Ovary (tissue), 9 donors: Measurements from ENCODE around the gene HTR2A. TPM values are rescaled to one million over a fixed set of nuclear protein-coding genes. Genes with fewer than 3 reads are reported as not detected.

ENCODE experiments used
- DNase-seq, 5 donors: peaks; one replicate each; pipeline ENCODE4 v3.0.0-alpha.2; 2019 to 2020
- H3K27ac ChIP-seq, 2 donors: fragments of 200-600 bp; one replicate each; pipeline versions ENCODE4 v1.5.1 to v1.8.0; 2019 to 2022
- H3K27me3 ChIP-seq: fragments of 200-600 bp; one replicate; pipeline ENCODE4 v1.8.0; 2022
- H3K36me3 ChIP-seq: fragments of 200-600 bp; sonication (generic); one replicate; pipeline ENCODE4 v1.5.1; 2019
- H3K4me1 ChIP-seq: one replicate; pipeline ENCODE4 v1.8.1; 2013; ENCODE audit warnings: mild to moderate bottlenecking, moderate library complexity; ENCODE audit not compliant: insufficient read depth
- H3K4me3 ChIP-seq: fragments of 200-600 bp; sonication (generic); one replicate; pipeline ENCODE4 v1.5.1; 2017
- H3K9me3 ChIP-seq, 2 donors: fragments of 200-600 bp in 1 of 2; sonication (generic) in 1 of 2; one replicate each; pipeline versions ENCODE4 v1.5.1 to v1.8.1; 2013 to 2019; ENCODE audit warnings: mild to moderate bottlenecking in 1 of 2, moderate library complexity in 1 of 2
- CTCF ChIP-seq, 3 donors: fragments of 450-650 bp in 2 of 3; fragments of 200-600 bp in 1 of 3; IDR thresholded peaks; one replicate each; pipeline versions ENCODE4 v1.5.1 to v1.8.0; 2016 to 2022; ENCODE audit warnings: antibody characterized with exemption in 3 of 3, mild to moderate bottlenecking in 1 of 3
- EP300 ChIP-seq: sonication (generic); formaldehyde crosslinking; IDR thresholded peaks from one replicate; pipeline ENCODE4 v1.6.1; 2017; ENCODE audit warnings: antibody characterized with exemption
- POLR2A ChIP-seq: fragments of 450-650 bp; IDR thresholded peaks from one replicate; pipeline ENCODE4 v1.6.1; 2017; ENCODE audit warnings: antibody characterized with exemption, mild to moderate bottlenecking, moderate library complexity
- WGBS, 3 donors: extraction: QIAGEN DNeasy Blood & Tissue Kit in 1 of 3; methylation state at CpG; one replicate each; pipeline versions ENCODE4 v1.1.5 to v1.1.7; 2013 to 2017; 5-methylcytosine and 5-hydroxymethylcytosine counted together
- intact Hi-C, 4 donors: fragments of 100-400 bp; cut with DNase I; formaldehyde crosslinking; loops; one replicate each; pipeline versions ENCODE4 v1.11.0 to v1.15.1; 2022 to 2023
- polyA plus RNA-seq, 2 donors: library from polyadenylated mRNA; stranded (reverse); fragments of 200-250 nt in 1 of 2; fragments of 350-450 nt in 1 of 2; fragmentation: Illumina TruSeq in 1 of 2; extraction: RNeasy Lipid Tissue Mini Kit (QIAGEN cat#74804) in 1 of 2; gene quantifications; one replicate each; pipeline ENCODE4 v1.2.3, GENCODE V29; 2013 to 2014
- total RNA-seq, 7 donors: library from RNA; depleted of rRNA in 2 of 7; stranded (reverse); fragments of >200 nt in 2 of 7; fragmentation: NEBNext Ultra II Directional in 3 of 7; extraction: Animal tissue kit (Norgen Biotek cat#: 25700) in 3 of 7; gene quantifications; one replicate each; pipeline versions ENCODE4 v1.1.0 to v1.2.4, GENCODE V29; 2016 to 2023
- donor health status: DM: no; HTN: no; CAD: no; lungs with moderate emphysema.
- donor health status: DM: no; HTN: no; CAD: no.
- donor health status: Bipolar disorder and iron deficiency.
- donor health status: DM: yes; HTN: yes; CAD: no.
- donor health status: DM: no; HTN: no; CAD: no.
- donor health status: DM: yes; HTN: yes; CAD: no.

HTR2A gene
- total and polyA plus RNA-seq, 9 donors = 0.05 to 0.88 (median 0.25) TPM; not detected in 1

GRCh38 chr13:46799139-46799538 lies 97.7 kb downstream of the HTR2A start:
- Histone ChIP-seq H3K4me3 (no peak overlapping the region), H3K36me3 (no peaks in the 10 kb centered on the region), H3K9me3 (no peaks in the 10 kb centered on the region), H3K4me1 (peaks cover 5% of the 10 kb centered on the region), H3K27me3 (no peaks in the 10 kb centered on the region), H3K27ac (no peak overlapping the region)
- intact Hi-C loops = no loop called here
- DNase-seq = no peak
- WGBS, 3 donors = 88 to 94% (median 93%) methylated on average over 4 of the region's 4 CpGs
- TF ChIP-seq CTCF (IDR thresholded peaks at IDR 0.05) (no peak), POLR2A (no peak), EP300 (no peak)

GRCh38 chr13:46797501-46798237 lies 99.2 kb downstream of the HTR2A start:
- 35 to 41% (median 39%) methylated on average over 9 of the region's 9 CpGs for WGBS, 3 donors
- intact Hi-C loops = no loop called here
- Histone ChIP-seq H3K4me1 (peaks cover 5% of the 10 kb centered on the region), H3K27me3 (no peaks in the 10 kb centered on the region), H3K9me3 (no peaks in the 10 kb centered on the region), H3K27ac (peak overlapping the region; percentile 86 to 94), H3K4me3 (peak overlapping the region; percentile 49), H3K36me3 (no peaks in the 10 kb centered on the region)
- TF ChIP-seq EP300 (no peak), CTCF (IDR thresholded peaks at IDR 0.05) (no peak), POLR2A (no peak)
- DNase-seq = peak in 2 of 5 donors; percentile 23 to 25

- intact Hi-C loops = no loop called here
- Histone ChIP-seq H3K36me3 (no peaks in the 10 kb centered on the region), H3K4me1 (peaks cover 5% of the 10 kb centered on the region), H3K27me3 (no peaks in the 10 kb centered on the region), H3K9me3 (no peaks in the 10 kb centered on the region), H3K4me3 (peak within 1 kb of the TSS; percentile 49), H3K27ac (peak within 1 kb of the TSS; percentile 86 to 94)
- no peak for TF ChIP-seq CTCF (IDR thresholded peaks at IDR 0.05)
- peak; percentile 81 for TF ChIP-seq POLR2A
- TF ChIP-seq EP300 = peak; percentile 11
- DNase-seq = peak; percentile 96 to 98 (median 96)
- 0% methylated on average over 75 to 77 of the region's 77 CpGs for WGBS, 3 donors
Observed at GRCh38 chr13:46796515-46797474, 100.1 kb downstream of the HTR2A start, which contains the start of gene ESD. TSS of gene ESD (minus strand) at chr13:46797161. CDS start at chr13:46791413, 5,748 bp downstream.

- Histone ChIP-seq H3K4me3 (peak overlapping the region; percentile 49), H3K27ac (peak overlapping the region; percentile 86 to 94), H3K9me3 (no peaks in the 10 kb centered on the region), H3K27me3 (no peaks in the 10 kb centered on the region), H3K36me3 (no peaks in the 10 kb centered on the region), H3K4me1 (peaks cover 5% of the 10 kb centered on the region)
- no peak for DNase-seq
- no peak for TF ChIP-seq CTCF (IDR thresholded peaks at IDR 0.05)
- no peak for TF ChIP-seq EP300
- TF ChIP-seq POLR2A = no peak
- 56 to 60% (median 57%) methylated on average over 5 of the region's 5 CpGs for WGBS, 3 donors
- intact Hi-C loops = no loop called here
Observed at GRCh38 chr13:46796129-46796514, 100.7 kb downstream of the HTR2A start.
